Frontal cortex (tissue), 4 donors: ENCODE data around the gene CABLES2. TPM values are rescaled to one million over a fixed set of nuclear protein-coding genes. Genes with fewer than 3 reads are reported as not detected.
"Not testable (repeated sequence)": the region's sequence is repeated elsewhere in the genome, so short reads cannot be mapped to it uniquely, and the experiment has no call there.

Source experiments
- DNase-seq, 2 donors: peaks; one replicate each; pipeline ENCODE4 v3.0.0; 2012; ENCODE audit warnings: low spot score in 2 of 2
- FAIRE-seq: peaks from 2 replicates; lab custom pipeline; 2012; peaks lifted over from hg19 to GRCh38; lab: Jason Lieb, UNC
- total RNA-seq: library from RNA; depleted of rRNA; stranded (reverse); fragments of >200 nt; gene quantifications from one replicate; pipeline ENCODE4 v1.2.3, GENCODE V29; 2014
- donor health status: control.
- donor health status: control.
- donor health status: control.

Gene CABLES2
- total RNA-seq, 1 donor from 2014 or later, result 2.9 TPM

GRCh38 chr20:62437927-62438326, 30.8 kb upstream of the CABLES2 start:
- DNase-seq (no peak), FAIRE-seq (no peak)

GRCh38 chr20:62437496-62437895, 30.4 kb upstream of the CABLES2 start:
- FAIRE-seq (no peak), DNase-seq (no peak)

GRCh38 chr20:62436692-62437091, 29.6 kb upstream of the CABLES2 start:
- FAIRE-seq, result no peak
- DNase-seq, result no peak

- FAIRE-seq, result no peak
- no peak for DNase-seq
Measured at GRCh38 chr20:62433658-62434497, 26.8 kb upstream of the CABLES2 start.

GRCh38 chr20:62430866-62431447, 23.9 kb upstream of the CABLES2 start:
- DNase-seq (no peak), FAIRE-seq (no peak)

- FAIRE-seq (no peak), DNase-seq (no peak)
Measured at GRCh38 chr20:62430311-62430853, 23.3 kb upstream of the CABLES2 start.

- no peak for DNase-seq
- FAIRE-seq, result no peak
Measured at GRCh38 chr20:62429455-62430310, 22.6 kb upstream of the CABLES2 start.

- DNase-seq (no peak), FAIRE-seq (no peak)
Measured at GRCh38 chr20:62428396-62429295, 21.6 kb upstream of the CABLES2 start.

- DNase-seq (no peak), FAIRE-seq (no peak)
Measured at GRCh38 chr20:62428002-62428372, 20.9 kb upstream of the CABLES2 start.

- DNase-seq (no peak), FAIRE-seq (no peak)
Measured at GRCh38 chr20:62427172-62428001, 20.3 kb upstream of the CABLES2 start, which contains the start of gene RBBP8NL. RBBP8NL (minus strand) TSS chr20:62427539; CDS start chr20:62419647, 7,892 bp downstream.

- no peak for FAIRE-seq
- no peak for DNase-seq
Measured at GRCh38 chr20:62426699-62427131, 19.6 kb upstream of the CABLES2 start.

- DNase-seq, FAIRE-seq: not testable (repeated sequence)
Measured at GRCh38 chr20:62426059-62426348, 18.9 kb upstream of the CABLES2 start.

- FAIRE-seq (no peak), DNase-seq (no peak)
Measured at GRCh38 chr20:62425281-62426058, 18.4 kb upstream of the CABLES2 start.

GRCh38 chr20:62424249-62425107, 17.4 kb upstream of the CABLES2 start:
- FAIRE-seq (no peak), DNase-seq (no peak)

- FAIRE-seq, result no peak
- DNase-seq, result no peak
Measured at GRCh38 chr20:62423326-62423706, 16.2 kb upstream of the CABLES2 start.

GRCh38 chr20:62422636-62423325, 15.7 kb upstream of the CABLES2 start:
- DNase-seq (no peak), FAIRE-seq (no peak)

- DNase-seq (no peak), FAIRE-seq (no peak)
Measured at GRCh38 chr20:62421716-62421990, 14.6 kb upstream of the CABLES2 start.
